ENCODE measurements around the gene CTNNBL1.

GRCh38 chr20:37911261-37911660, 217.4 kb downstream of the CTNNBL1 start:
- no peak for TF ChIP-seq FOS (IDR thresholded peaks at IDR 0.05; ENCODE audit: borderline replicate concordance, insufficient read depth, low read length)
- no peak for TF ChIP-seq EZH2 (IDR thresholded peaks at IDR 0.05; ENCODE audit: borderline replicate concordance, low read depth, low read length, severe bottlenecking)
- no peak for TF ChIP-seq CTCF (IDR thresholded peaks at IDR 0.05; ENCODE audit: extremely low read depth in 1 of 2, insufficient read depth in 1 of 2, low read depth in 1 of 2, low read length in 2 of 2)
- TF ChIP-seq POLR2A (IDR thresholded peaks at IDR 0.05; ENCODE audit: low read depth, low read length), result no peak
- TF ChIP-seq POLR2AphosphoS5 (IDR thresholded peaks at IDR 0.05; ENCODE audit: insufficient read depth, low read depth, low read length), result no peak
